CD4-positive, alpha-beta T cell treated with Interleukin-17A for 4 hours (primary cell): Measurements from ENCODE around the gene SPOCK1.
"Not testable (repeated sequence)": the region's sequence is repeated elsewhere in the genome, so short reads cannot be mapped to it uniquely, and the experiment has no call there.

ENCODE experiments used
- DNase-seq: peaks from one replicate; pipeline ENCODE4 v3.0.0-alpha.2; 2020; ENCODE audit warnings: mixed read lengths

Gene SPOCK1

DNA sequence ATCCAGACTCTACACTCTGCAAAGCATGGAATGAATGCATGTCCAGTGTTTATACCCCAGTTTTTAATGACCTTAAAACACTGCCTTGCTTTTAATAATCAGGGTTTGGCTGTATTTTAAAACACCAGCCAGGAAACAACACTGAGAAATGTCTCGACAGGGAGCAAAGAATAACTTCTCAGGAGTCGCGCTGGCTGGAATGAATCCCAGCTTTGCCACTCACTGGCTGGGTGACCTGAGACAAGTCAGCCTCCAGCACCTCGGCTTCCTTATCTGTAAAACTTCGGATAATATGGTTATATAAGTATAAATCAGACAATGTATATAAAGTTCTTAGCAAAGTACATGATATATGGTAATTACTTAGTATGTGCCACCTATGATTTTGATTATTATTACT lies 505.0 kb downstream of the SPOCK1 start:
- DNase-seq = no peak

DNA sequence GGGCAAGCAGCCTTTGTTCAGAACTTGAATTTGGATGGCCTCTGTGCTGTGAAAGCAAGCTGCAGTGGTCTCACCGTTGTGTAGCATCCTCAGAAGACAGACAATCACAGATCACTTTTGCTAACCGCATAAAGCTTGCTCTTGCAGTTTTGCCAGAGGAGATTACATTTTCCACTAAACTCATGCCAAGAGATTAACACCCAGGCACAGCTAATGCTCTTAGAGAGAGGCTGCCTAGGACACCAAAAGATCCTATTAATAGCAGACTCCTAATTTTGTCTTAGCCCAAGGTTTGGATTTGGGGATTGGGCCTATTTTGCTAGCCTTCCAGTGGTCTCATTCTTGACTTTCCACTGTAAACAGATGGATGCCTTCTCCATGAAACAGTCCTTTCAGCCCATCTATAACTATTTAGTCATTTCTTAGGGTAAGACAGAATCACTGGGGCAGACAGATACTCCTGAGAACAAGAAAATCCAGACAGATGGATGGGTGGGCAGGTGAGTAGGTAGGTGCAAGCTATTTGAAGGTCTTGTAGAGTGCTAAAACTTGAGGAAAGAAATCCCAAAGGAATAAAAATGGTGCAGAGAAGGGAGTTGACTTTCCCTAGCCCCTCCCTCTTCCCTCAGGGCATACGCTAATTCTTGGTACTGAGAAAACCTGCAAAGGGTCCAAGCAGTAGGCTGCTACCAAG lies 506.2 kb downstream of the SPOCK1 start:
- DNase-seq = no peak

DNA sequence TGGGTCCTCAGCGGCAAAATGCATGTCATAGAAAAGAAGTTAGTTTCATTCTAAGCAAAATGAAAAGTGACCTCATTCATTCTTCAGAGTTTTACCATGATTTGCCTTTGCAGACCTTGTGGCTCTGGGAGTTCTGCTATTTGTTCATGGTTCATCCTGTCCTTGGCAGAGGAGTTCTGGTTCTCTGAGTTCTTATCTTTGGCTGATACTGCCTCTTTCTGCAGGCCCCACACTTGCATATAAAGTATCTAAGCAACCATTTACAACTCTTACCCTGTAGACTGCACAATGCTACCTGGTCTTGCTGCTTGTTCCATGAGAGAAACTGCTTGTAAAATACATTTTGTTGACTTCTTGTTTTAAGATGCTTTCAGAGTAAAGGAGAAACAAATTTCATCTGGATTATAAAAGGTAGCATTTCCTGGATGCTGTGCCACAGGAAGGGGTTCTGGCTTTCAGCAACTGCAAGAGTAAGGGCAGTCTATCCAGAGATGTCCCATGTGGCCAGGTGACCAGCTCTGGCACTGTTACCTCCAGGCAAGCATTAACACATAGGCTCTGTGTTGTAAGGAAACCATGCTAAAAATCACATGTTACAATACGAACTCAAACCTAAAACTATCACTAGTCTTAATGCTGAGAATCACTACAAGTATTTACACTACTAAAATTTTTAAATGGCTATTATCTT lies 513.2 kb downstream of the SPOCK1 start:
- DNase-seq = no peak

DNA sequence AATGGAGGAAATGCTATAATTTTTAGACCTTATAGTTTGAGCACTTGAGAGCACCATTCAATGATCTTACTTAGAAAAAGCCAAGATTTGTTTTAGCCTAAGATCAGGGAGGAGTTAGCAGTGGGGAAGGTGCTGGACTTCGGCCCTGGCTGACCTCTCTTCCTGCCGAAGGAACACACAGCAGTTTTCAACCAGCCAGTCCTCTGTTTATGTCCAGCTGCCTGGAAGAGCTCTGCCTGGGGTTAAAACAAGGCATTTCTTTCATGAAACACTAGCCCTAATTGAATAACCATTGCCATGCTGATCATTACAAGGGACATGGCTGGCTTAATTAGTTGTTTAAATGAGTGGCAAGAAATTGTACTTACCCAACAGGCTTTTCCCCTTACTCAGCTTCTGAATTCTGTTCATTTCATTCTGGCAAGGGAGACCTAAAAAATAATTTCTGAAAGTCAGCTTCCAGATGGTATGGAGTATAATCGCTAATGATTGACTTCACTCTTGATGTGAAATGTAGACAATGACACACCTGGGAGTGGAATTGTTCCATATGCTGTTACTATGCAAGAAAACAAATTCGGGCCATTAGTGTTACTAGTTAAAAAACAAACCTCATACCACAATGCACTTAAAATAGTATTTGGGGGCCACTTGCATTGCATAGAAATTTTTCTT lies 514.2 kb downstream of the SPOCK1 start:
- no peak for DNase-seq

- no peak for DNase-seq
Measured at GRCh38 chr5:136981936-136982335, 517.2 kb downstream of the SPOCK1 start.

DNA sequence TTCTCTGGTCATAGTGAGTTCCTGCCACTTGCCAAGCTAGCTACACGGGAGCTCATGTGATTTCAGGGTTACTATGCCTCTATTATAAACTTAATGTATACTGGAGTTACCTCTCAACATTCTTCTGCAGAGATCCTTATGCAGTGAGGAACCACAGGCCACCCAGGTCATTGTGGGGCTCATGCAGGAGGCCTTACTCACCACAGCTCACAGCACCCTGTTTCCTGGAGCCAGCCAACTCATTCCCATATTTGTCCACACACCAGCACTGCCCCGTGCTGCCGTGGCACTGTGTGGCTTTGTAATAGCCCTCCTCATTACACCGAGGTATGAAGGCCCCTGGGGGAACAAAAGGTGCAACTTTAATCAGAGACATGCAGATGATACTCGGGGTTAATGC lies 520.0 kb downstream of the SPOCK1 start:
- DNase-seq = no peak

- no peak for DNase-seq
Measured at GRCh38 chr5:136963504-136963903, 535.6 kb downstream of the SPOCK1 start.

DNA sequence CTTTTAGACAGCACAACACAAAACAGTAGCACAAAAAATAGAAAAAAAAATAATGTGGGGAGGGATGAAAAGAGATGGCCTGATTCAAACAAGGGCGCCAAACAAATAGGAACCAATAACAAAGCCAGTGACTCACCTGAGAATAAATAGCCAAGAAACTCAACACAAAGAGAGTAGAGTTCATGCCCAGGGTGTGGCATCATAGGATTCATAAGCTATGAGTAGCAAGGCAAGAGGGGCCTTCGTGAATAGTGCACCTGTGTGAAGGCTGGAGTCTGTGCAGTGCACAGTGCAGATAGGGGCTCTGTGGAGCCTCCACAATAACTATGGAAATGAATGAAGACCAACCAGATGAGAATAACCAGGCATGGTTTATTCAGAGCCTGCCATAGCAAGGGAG lies 541.7 kb downstream of the SPOCK1 start:
- no peak for DNase-seq

- DNase-seq = not testable (repeated sequence)
Measured at GRCh38 chr5:136954142-136954541, 545.0 kb downstream of the SPOCK1 start.

- not testable (repeated sequence) for DNase-seq
Measured at GRCh38 chr5:136953346-136954069, 545.6 kb downstream of the SPOCK1 start.

GRCh38 chr5:136927571-136927970 lies 571.6 kb downstream of the SPOCK1 start:
- no peak for DNase-seq

DNA sequence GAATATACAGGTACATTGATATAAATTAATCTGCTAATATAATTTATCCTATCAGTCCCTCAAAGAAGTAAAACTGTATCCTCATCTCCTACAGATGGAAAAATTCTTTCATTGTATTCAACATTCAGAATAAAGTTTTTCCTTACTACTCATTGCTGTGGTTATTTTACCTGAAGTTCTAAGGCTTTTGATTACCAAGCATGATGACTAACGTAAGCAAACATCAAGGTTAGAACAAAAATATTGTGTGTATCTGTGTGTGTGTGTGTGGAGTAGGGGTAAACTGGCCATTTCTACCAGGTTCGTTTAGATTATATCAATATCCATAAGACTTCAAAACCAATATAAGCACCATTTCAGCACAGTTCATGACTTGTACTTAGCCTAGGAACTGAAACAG lies 573.1 kb downstream of the SPOCK1 start:
- DNase-seq = no peak
